HepG2 (cell line): ENCODE results near the gene YY1AP1.

Experiments
- CBX2 ChIP-seq, 2 experiments: fragments of 200-600 bp in 1 of 2; sonication (generic); formaldehyde crosslinking in 1 of 2; IDR thresholded peaks; 2 replicates each; pipeline versions ENCODE4 v1.7.0 to v1.8.1; 2018 to 2022; ENCODE audit warnings: low read depth in 2 of 2, low read length in 1 of 2, mild to moderate bottlenecking in 1 of 2, missing genetic modification reagents in 1 of 2
- EP300 ChIP-seq, 3 experiments: sonication (generic) in 1 of 3; formaldehyde crosslinking in 1 of 3; IDR thresholded peaks; 2 replicates each; pipeline versions ENCODE4 v1.5.1 to v1.6.1; 2011 to 2020; ENCODE audit warnings: low read depth in 2 of 3, low read length in 2 of 3, borderline replicate concordance in 1 of 3, improper control_type of control experiment in 1 of 3, mild to moderate bottlenecking in 1 of 3, missing genetic modification reagents in 1 of 3, moderate library complexity in 1 of 3
- FOXK1 ChIP-seq: sonication (generic); formaldehyde crosslinking; IDR thresholded peaks from 2 replicates; pipeline ENCODE4 v1.4.0; 2020; ENCODE audit warnings: low read depth, missing genetic modification reagents, borderline replicate concordance
- MEIS2 ChIP-seq: sonication (generic); formaldehyde crosslinking; IDR thresholded peaks from 2 replicates; pipeline ENCODE4 v1.9.0; 2021; ENCODE audit warnings: mild to moderate bottlenecking, missing genetic modification reagents
- POLR2A ChIP-seq, 2 experiments: IDR thresholded peaks; 2 replicates each; pipeline ENCODE4 v1.6.1; 2011; ENCODE audit warnings: low read depth in 2 of 2, low read length in 2 of 2, mild to moderate bottlenecking in 1 of 2, moderate library complexity in 1 of 2; ENCODE audit not compliant: insufficient read depth in 1 of 2
- SMARCC2 ChIP-seq: fragments of 450-650 bp; IDR thresholded peaks from 2 replicates; pipeline ENCODE4 v1.6.1; 2017; ENCODE audit warnings: antibody characterized with exemption, mild to moderate bottlenecking
- STAG1 ChIP-seq: sonication (generic); formaldehyde crosslinking; IDR thresholded peaks from 2 replicates; pipeline ENCODE4 v1.4.0; 2020; ENCODE audit warnings: missing genetic modification reagents
- TF ChIP-seq, protein P1 (sequence below): sonication (generic); formaldehyde crosslinking; IDR thresholded peaks from 2 replicates; pipeline ENCODE4 v1.5.0; 2020; ENCODE audit warnings: mild to moderate bottlenecking, missing genetic modification reagents, moderate library complexity

GRCh38 chr1:155643230-155643629 is 45.3 kb downstream of the YY1AP1 start:
- TF ChIP-seq FOXK1 (no peak), CBX2 (IDR thresholded peaks at IDR 0.05; ENCODE audit: low read depth, low read length) (no peak), CBX2 (CRISPR knock-in tag; IDR thresholded peaks at IDR 0.05; ENCODE audit: low read depth) (no peak), MEIS2 (CRISPR knock-in tag) (no peak), POLR2A (IDR thresholded peaks at IDR 0.05; ENCODE audit: insufficient read depth in 1 of 2, low read depth in 2 of 2, low read length in 2 of 2) (no peak), SMARCC2 (no peak), EP300 (IDR thresholded peaks at IDR 0.05; ENCODE audit: low read depth in 2 of 2, low read length in 2 of 2) (no peak), EP300 (CRISPR knock-in tag; IDR thresholded peaks at IDR 0.05; ENCODE audit: borderline replicate concordance) (no peak), STAG1 (CRISPR knock-in tag) (no peak)
- TF ChIP-seq, protein P1, sequence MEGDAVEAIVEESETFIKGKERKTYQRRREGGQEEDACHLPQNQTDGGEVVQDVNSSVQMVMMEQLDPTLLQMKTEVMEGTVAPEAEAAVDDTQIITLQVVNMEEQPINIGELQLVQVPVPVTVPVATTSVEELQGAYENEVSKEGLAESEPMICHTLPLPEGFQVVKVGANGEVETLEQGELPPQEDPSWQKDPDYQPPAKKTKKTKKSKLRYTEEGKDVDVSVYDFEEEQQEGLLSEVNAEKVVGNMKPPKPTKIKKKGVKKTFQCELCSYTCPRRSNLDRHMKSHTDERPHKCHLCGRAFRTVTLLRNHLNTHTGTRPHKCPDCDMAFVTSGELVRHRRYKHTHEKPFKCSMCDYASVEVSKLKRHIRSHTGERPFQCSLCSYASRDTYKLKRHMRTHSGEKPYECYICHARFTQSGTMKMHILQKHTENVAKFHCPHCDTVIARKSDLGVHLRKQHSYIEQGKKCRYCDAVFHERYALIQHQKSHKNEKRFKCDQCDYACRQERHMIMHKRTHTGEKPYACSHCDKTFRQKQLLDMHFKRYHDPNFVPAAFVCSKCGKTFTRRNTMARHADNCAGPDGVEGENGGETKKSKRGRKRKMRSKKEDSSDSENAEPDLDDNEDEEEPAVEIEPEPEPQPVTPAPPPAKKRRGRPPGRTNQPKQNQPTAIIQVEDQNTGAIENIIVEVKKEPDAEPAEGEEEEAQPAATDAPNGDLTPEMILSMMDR (CRISPR knock-in tag) = no peak
